Stimulated activated CD4-positive, alpha-beta T cell treated with anti-CD3 and anti-CD28 coated beads, Interleukin-4, amount 100 ng/mL, for 4 hours (primary cell): ENCODE results near the gene TMEM243.
"Not testable (repeated sequence)": the region's sequence is repeated elsewhere in the genome, so short reads cannot be mapped to it uniquely, and the experiment has no call there.

Source experiments
- DNase-seq, 2 experiments: peaks; one replicate each; pipeline ENCODE4 v3.0.0-alpha.2; 2020

Gene TMEM243

DNA sequence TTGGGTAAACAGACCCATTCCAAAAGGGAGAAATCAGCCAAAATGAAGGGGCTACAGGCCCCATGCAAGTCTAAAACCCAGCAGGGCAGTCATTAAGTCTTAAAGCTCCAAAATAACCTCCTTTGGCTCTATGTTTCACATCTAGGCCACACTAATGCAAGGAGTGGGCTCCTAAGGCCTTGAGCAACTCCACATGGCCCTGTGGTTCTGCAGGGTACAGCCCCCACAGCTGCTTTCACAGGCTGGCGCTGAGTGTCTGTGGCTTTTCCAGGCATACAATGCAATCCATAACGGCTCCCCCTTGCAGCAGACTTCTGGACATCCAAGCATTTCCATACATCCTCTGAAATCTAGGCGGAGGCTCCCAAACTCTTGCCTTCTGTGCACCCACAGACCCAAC lies 9.0 kb downstream of the TMEM243 start:
- DNase-seq = no peak

DNA sequence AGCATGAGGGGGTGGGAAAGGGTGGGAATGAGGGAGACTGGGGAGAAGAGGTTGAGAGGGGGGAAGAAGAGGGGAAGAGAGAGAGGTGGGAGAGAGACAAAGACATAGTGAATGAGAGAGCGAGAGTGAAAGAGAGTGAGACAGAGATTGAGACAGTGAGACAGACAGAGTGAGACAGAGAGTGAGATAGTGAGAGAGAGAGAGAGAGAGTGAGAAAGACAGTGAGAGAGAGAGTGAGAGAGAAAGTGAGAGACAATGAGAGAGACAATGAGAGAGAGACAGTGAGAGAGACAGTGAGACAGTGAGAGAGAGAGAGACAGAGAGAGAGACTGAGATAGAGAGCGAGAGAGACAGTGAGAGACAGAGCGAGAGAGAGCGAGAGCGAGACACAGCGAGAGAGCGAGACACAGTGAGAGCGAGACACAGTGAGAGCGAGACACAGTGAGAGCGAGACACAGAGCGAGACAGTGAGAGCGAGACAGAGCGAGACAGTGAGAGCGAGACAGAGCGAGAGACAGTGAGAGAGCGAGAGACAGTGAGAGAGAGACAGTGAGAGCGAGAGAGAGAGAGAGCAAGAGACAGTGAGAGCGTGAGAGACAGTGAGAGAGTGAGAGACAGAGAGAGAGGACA lies 10.1 kb downstream of the TMEM243 start:
- DNase-seq = no peak

DNA sequence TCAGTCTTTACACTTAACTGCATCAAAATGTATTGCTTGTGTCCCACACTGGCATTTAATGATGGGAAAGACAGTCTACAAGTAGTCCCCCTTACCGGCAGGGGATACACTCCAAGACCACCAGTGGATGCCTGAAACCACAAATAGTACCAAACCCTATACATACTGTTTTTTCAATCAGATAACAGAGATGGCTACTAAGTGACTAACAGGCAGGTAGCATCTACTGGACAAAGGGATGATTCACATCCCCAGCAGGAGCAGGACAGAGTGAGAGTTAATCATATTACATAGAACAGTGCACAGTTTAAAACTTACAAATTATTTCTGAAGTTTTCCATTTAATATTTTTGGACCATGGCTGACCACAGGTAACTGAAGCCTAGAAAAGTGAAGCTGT lies 13.2 kb downstream of the TMEM243 start:
- DNase-seq = no peak

DNA sequence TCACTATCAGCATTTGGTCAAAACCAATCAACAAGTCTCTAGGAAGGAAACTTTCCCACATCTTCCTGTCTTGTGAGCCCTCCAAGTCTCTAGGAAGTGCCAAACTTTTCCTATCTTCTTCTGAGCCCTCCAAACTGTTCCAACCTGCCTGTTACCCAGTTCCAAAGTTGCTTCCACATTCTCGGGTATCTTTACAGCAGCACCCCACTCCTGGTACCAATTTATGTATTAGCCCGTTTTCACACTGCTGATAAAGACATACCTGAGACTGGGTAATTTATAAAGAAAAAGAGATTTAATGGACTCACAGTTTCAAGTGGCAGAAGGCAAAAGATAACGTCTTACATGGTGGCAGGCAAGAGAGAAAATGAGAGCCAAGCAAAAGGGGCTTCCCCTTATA lies 13.8 kb downstream of the TMEM243 start:
- DNase-seq = not testable (repeated sequence)

DNA sequence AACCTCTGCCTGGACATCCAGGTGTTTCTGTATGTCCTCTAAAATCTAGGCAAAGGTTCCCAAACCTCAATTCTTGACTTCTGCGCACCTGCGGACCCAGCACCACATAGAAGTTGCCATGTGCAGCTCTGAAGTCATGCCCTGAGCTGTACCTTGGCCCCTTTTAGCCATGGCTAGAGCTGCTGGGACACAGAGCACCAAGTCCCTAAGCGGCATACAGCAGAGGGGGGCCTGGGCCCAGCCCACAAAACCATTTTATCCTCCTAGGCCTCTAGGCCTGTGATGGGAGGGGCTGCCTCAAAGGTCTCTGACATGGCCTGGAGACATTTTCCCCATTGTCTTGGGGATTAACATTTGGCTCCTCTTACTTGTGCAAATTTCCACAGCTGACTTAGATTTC lies 14.6 kb downstream of the TMEM243 start:
- no peak for DNase-seq

DNA sequence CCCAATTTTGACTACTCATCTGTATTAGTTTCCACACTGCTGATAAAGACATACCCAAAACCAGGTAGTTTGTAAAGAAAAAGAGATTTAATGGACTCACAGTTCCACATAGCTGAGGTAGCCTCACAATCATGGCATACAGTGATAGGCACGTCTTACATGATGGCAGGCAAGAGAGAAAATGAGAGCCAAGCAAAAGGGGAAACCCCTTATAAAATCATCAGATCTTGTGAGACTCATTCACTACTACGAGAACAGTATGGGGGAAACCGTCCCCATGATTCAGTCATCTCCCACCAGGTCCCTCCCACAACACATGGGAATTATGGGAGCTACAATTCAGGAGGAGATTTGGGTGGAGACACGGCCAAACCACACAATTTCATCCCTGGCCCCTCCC lies 15.6 kb downstream of the TMEM243 start:
- not testable (repeated sequence) for DNase-seq

DNA sequence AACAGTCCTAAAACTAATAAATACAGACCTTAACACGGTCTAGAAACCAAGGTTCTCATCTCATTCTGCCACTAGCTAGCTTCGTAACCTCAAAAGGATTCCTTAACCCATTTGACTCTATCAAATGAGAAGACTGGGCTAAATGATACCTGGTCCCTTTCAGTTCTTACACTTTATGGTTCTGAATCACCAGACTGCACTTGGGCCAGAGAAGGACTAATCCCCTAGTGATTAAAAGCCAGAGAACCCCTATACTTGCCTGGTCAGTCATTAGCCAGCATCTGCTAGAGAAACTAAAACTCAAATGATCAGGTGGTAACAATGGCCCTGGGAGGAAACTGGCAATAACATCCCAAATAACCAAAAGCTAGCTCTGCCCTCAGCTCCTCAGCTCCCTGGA lies 16.8 kb downstream of the TMEM243 start:
- DNase-seq = no peak

DNA sequence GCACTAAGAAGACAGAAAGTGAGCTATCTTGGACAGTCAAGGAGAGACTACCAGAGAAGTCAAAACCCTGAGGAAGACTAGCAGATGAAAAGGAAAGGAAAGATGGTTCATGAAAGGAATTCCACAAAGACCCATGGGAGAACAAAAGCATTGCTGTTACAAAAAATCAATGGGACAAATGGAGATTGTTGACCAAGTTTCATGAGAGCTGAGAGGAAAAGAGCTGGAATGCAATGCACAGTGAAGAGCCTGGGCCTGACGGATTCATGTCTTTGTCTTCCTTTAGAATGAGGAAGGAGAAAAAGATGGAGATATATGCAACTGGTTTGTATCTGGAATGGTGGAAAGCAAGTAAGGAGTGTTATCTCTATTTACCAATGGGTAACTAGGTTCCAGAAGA lies 17.3 kb downstream of the TMEM243 start:
- no peak for DNase-seq

DNA sequence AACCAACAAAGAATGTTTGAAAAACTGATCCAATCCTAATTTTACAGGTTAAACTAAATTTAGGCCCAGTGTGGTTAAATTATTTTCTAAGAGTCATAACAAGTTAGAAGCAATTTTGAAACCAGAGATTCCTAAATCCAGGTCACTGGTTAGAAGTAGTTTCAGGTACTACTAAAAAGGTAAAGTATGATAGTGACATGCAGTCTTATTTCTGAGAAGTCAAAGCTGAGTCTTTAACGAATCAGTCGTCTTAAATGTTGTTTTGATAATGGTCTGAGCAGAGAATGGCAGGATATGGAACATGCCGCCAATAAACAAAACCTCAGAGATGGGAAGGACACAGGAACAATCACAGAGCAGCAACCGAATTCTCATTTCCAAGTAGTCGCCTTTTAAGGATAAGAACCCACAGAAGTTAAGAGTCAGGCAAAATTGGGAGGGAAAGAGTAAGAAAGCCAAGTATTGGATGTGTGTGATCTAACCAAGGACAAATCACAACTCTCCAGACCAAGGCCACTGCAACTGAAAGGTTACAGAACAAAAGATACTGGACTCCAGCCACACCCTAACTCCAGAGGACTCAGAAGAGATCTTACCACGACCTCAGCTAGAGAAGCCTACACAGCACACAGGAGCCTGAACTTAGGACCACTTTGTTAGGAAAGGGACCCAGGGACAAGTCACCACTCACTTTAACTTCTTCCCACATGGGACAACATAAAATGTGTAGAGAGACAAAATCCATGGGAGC lies 19.7 kb downstream of the TMEM243 start:
- DNase-seq = no peak

DNA sequence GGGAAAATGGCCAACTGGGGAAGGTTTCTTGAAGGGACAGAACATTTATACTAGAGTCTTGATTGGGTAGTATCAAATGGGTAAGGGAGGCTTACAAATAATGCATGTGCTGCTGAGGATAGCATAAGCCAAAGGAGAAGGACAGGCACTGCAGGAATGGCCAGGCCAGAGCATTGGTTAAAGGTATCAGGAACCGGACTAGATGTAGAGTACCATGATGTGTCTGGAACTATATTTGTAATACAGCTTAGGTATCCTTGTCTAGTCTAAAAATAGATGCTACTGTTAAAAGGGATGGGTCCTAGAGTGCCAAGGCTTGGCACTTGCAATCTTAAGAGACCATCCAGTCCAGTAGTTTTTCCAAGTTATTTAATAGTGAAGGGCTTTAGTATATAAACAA lies 20.3 kb downstream of the TMEM243 start:
- DNase-seq = no peak

DNA sequence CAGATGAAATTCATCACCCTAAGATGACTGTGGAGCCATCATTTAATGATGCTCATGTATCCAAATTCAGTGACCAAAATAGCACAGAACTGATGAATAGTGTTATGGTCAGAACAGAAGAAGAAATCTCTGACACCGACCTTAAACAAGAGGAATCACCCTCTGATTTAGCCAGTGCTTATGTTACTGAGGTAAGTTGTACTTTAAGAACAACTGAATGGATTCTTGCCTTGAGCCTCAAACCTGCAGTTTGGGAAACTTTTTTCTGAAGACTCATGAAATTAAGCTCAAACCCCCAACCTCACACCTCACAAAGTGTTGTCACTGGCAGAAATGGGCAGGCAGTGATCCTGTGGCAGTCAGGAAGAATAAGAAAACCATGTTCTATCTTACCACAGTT lies 25.6 kb downstream of the TMEM243 start:
- no peak for DNase-seq

DNA sequence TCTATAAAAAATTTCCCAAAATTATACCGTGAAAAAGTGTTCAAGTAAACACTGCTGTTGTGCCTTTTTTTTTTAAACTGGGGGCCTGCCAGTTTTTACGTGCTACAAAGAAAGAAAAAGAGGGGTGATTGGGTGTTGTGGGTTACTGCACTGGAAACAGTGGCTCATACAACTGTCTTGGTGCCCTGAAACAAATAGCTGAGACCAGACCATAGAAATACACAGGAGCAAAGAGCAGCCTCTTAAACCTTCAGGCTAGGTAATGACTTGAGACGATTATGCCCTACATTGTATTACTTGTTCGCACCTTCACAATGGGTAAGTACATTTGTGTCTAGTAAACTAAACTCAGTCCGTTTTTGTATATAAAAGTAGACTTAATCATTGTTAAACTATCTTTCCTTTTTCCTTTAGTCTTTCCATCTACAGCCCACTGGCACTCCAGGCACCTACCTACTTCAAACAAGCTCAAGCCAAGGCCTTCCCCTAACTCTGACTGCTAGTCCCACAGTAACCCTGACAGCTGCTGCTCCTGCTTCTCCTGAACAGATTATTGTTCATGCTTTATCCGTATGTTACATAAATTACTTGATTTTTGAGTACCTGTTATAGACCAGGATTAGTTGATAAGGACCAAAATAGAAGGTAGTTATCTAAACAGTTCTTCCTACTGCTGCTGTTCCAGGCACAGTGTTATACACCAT lies 26.6 kb downstream of the TMEM243 start:
- DNase-seq = no peak

DNA sequence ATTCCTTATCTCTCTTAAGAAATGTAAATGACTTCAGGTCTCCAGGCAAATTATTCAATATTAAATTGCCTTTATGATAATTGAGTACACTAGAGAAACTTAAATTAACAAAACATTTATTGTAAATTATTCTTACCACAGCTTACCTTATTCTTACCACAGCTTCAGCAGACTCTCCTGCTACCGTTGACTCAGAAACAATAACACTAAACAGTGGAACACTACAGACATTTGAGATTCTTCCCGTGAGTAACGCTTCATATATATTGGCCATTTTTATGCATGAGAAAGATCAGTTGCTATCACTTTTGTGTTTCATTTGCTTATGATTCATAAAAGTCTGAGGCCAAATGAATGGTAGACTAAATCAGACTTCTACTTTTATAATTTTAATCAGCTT lies 28.7 kb downstream of the TMEM243 start:
- no peak for DNase-seq

DNA sequence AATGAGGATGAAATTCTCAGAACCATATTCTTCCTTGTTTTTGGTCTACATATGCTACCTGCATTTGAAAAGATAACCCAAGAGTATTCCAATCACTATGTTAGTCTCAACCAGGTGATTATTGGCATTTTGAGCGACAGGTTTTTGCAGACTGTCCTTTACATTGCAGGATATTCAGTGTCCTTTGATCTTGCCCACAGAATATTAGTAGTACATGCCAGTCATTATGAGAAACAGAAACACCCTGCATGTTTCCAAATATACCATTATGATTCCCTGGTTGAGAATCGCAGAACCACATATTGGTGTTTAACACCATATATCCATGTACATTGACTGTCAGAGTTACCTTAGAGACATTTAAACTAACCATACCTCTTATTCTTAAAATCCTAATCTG lies 30.6 kb downstream of the TMEM243 start:
- DNase-seq = no peak

DNA sequence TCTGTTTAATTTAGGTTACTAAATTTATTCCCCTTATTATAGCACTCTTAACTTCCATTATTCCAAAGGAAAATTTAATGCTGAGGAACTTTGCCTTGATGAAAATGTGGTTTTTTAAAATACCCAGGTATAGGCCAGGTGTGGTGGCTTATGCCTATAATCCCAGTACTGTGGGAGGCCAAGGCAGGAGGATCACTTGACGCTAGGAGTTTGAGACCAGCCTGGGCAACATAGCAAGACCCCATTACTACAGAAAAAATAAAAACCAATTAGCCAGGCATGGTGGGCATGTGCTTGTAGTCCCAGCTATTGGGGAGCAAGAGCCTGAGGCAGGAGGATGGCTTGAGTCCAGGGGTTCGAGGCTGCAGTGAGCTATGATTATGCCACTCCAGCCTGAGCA lies 32.4 kb downstream of the TMEM243 start:
- no peak for DNase-seq

DNA sequence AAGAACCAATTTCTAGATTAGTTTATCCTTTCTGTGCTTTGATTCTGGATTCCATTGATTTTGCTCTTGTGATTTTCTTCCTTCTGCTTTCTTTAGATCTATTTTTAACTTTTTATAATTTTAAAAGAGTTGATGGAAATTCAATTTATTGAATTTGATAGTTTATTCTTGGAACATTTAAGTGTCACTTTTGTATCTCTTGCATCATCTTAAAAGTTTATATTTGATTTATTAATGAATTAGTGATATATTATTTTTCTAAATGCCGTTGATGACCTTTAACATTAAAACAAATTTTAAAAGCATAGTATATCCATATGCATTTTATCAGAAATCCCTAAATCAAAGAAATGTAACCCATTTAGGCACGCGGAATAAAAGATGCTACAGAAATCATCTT lies 40.4 kb downstream of the TMEM243 start:
- no peak for DNase-seq

DNA sequence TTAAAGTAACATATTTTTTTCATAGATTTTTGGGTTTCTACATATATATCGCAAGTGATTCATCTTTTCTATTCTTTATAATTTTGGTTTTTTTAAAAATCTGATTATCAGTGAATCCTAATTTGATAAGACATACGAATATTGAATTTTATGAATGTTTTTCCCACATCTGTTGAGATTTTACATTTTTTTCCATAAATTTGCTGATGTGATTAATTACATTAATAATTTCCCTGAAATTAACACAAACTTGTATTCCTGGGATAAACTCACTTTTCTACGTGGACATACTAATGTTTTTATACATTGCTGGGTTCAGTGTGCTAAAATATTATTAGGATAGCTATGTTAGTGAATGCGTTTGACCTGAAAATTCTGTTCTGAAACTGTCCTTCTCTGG lies 41.2 kb downstream of the TMEM243 start:
- no peak for DNase-seq

DNA sequence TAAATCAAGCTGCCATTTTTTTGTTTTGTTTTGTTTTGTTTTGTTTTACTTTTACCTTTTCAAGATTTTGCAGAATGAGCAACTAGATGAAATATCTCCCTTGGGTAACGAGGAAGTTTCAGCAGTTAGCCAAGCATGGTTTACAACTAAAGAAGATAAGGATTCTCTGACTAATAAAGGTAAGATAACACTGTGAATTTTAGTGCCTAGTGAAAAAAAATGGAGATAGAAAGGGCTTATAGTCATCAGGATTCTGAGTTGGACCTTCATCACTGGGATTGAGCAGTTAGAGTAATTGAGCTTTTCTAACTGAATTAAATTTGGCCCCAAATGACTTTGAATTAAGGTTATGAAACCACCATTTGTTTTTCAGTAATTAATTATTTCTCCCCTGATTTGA lies 46.1 kb downstream of the TMEM243 start:
- no peak for DNase-seq

DNA sequence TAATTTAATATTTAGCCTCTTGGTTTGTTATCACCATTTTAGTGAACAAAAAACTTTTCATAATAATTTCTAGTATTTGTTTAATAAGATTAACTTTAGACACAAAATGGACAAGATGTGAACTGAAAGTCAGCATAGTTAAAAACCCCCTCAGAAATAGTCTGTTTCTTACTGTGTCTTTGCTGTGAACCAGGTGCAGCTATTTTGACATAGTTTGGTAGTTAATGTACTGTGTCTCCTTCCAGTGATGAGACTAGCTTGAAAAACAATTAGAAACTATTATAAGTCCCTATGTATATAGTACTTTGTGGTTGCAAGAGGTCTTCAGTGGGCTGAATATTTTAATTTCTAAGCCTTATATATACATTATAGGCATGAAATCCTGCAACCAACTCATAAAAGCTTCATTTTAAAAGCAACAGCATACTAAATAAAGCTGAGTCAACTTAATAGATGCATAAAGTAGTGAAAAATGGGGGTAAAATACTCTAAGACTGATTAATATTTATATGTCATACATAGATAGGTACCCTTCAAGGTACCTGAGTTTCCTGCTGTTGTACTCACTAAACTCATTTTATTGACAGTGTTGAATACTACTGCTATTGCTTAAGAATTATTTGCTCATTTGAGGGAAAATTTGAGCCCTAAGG lies 48.1 kb downstream of the TMEM243 start:
- DNase-seq = no peak

DNA sequence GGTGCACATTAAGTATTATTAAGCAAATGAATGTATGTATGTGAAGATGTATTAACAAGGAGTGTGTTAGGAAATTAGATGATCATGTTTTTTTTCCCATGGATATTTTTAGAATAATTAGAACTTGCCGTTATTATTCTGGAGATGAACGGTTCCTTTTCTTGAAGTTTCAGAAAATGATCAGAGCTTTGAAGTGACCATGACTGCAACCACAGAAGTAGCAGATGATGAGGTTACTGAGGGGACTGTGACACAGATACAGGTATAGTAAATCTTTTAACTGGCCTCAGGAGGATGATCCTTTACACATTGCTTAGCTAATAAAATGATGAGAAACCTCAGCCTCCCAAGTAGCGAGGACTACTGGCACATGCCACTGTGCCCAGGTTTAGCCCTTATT lies 48.7 kb downstream of the TMEM243 start:
- DNase-seq = no peak

DNA sequence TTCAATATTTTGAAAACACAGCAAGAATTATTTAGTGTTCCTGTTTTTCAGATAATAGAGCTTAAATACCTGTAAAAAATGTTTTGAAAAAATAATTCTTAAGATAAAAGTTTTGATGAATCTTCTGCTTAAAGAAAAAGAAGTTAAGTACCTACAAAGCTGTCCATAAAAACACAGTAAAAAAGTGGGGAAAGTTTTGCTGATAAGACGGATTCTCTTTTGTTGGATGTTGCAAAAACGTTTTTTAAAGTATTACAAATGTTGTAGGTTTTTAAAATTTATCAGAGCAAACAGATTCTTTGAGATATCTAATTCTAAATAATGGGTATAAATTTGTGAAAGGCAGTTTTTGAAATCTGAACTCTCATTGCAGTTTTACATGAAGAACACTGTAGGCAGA lies 55.1 kb downstream of the TMEM243 start:
- no peak for DNase-seq

DNA sequence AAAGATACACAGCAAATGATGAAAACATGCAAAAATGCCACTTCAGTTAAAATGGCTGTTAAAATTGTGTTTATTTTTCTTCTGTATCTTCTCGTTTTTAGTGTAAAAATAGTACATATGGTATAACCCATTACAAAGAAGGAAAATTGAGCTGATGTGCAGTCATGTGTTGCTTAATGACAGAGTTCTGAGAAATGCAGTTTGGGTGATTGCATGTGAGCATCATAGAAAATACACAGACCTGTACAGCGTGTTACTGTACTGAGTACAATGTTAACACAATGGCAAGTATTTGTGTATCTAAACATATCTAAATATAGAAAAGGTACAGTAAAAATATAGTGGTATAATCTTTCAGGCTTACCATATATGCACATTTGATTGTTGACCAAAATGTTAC lies 60.0 kb downstream of the TMEM243 start:
- no peak for DNase-seq

DNA sequence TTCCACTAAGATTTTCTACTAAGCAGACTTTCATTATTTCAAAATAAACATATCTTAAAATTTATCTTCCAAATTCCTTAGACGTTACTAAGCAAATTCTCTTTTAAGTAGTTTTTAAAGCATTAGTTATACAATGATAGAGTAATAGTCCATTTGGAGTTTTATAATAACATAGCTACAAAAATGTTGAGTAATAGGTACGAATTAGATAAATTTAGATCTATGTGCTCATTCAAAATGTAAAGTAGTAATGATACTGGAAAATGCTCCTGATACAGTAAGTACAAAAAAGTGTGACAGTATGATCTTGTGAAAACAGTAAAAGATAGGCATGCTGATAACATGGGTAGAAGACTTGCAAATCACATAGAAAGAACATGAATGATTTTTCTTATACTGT lies 62.8 kb downstream of the TMEM243 start:
- no peak for DNase-seq

DNA sequence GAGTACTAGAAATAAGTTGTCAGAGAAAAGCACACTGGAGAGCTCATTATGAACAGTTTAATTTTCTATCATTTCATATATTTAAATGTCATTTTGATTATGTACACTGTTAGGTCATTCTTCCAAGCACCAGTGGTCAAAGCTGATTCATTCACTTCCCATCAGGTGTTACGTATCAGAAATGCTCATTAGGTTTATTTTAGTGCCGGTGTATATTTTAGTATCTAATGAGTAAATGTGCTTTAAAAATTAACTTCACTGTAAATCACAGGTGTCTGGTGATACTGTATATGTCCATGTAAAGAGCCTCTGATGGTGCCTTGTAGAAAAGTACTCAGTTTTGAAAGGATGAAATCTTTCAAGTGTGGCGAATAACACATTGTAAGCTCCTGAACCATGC lies 63.7 kb downstream of the TMEM243 start:
- DNase-seq = no peak
